CMK (cell line): ENCODE measurements around the gene ACACA.
"Not testable (repeated sequence)": the region's sequence is repeated elsewhere in the genome, so short reads cannot be mapped to it uniquely, and the experiment has no call there.

Source experiments
- DNase-seq: peaks from one replicate; pipeline ENCODE4 v3.0.0-alpha.2; 2010; ENCODE audit warnings: low read depth

ACACA gene

DNA sequence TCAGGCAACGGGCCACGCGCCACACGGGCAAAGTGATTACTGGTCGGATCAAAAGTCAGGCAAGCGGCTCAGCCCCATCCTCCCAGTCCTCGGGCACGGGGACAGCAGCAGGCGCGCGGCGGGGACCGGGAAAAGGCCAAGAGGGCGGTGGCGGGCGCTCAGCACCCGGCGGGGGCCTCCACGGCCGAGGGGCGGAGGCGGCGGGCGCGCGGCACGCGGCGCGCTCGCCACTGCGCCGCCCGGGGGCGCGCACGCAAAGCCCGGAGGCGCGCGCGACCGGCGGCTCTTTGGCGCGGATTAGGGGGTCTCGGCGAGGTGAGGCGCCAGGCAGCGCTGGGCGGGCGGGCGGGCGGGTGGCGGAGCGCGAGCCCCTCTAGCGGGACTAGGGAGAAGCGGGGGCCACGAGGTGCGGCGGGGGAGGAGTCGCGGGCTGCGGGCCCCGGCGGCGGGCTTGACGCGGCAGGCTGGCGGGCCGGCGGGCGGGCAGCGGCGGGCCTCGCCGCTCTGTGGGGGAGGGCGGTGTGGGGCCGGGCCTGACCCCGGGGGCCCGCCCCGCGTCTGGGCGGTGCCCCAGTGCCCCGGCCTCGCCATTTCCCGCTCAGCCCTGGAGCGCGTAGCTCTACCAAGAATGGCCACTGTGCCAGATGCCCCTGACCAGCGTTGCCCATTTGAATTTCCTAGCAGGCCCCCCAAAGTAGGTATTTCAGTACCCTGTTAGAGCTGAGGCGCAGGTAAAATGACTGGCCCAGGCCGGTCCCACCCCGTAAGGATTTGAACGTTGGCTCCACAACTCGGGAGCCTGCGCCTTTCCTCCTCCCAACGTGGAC is at the start of gene ACACA, which contains the start of gene TADA2A:
TSS of gene ACACA (minus strand) at position 202 of the 827 bp plus-strand sequence. CDS start 537 bp downstream, outside the sequence.
TSS of gene TADA2A (plus strand) at position 252 of the 827 bp plus-strand sequence. CDS start 4,480 bp downstream, outside the sequence.
- DNase-seq: peak; percentile 59

DNA sequence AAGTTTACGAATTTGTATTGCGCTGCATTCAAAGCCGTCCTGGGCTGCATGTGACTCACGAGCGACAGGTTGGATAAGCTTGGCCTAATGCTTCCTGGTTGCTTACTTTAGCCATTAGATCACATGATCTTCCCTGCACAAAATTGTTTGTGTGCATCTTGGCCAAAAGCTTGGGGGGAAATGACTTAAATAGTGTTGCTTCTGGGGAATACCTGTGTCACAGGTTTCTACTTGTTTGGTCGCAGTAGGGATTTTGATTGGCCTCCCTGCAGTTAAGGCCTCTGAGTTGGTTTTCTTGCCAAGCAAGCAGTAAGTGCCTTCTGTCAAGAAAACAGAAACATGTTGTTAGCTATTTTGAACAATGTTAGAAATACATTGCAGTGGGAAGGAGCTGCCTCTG is 43.5 kb upstream of the ACACA start:
- no peak for DNase-seq

DNA sequence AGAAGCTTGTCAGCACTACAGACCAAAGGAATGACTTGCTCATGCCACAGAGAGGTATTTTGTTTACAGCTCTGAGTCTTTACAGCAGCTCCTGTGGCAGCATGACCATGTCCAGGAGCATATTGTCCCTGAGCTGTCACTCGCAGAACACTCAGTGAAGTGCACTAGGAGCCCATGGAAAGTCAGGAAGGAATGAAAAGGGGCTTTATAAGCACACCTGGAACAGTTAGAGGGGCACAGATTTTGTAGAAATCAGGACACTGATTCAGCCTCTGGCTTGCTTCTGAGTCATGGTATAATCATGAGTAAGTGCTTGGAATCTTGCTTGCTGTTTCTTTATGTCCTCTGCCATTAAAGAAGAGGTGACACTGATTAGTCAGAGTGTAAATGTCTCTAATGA is 41.0 kb upstream of the ACACA start:
- no peak for DNase-seq

GRCh38 chr17:37446027-37446426 is 39.4 kb upstream of the ACACA start:
- no peak for DNase-seq

DNA sequence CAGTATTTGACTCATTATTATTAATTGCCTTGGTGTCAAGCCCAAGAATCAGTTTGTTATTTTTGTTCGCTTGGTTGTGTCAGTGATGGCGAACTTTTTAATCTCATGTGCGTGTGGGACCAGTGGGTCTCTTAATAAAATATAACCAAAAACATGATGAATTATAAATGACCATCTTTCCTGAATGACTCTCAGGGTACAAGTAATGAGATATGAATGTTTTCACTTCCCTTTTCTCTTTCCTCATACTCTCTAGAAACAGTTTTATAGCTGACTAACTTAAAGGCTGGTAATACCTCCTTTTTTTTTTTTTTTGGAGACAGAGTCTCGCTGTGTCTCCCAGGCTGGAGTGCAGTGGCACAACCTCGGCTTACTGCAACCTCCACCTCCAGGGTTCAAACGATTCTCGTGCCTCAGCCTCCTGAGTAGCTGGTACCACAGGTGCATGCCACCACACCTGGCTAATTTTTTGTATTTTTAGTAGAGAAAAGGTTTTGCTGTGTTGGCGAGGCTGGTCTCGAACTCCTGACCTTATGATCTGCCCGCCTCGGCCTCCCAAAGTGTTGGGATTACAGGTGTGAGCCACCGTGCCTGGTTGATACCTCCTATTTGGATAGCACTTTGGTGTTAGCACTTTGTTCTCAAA is 34.9 kb upstream of the ACACA start:
- DNase-seq: not testable (repeated sequence)

DNA sequence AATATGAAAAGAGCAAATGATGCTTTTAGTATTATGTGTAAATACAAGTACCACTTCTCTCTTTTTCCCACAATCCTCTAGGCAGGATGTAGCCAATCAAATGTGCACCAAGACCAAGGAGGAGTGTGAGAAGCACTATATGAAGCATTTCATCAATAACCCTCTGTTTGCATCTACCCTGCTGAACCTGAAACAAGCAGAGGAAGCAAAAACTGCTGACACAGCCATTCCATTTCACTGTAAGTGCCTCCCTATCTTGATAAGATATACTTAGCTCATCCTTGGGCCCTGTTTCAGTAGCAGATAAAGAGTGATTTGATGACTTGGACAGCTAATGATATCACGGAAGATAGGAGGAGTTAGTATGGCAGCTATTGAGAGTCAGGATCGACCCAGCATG is 33.8 kb upstream of the ACACA start:
- no peak for DNase-seq

- no peak for DNase-seq
Measured at GRCh38 chr17:37438141-37438540, 31.5 kb upstream of the ACACA start.

GRCh38 chr17:37432671-37433070 is 26.0 kb upstream of the ACACA start:
- DNase-seq: no peak

DNA sequence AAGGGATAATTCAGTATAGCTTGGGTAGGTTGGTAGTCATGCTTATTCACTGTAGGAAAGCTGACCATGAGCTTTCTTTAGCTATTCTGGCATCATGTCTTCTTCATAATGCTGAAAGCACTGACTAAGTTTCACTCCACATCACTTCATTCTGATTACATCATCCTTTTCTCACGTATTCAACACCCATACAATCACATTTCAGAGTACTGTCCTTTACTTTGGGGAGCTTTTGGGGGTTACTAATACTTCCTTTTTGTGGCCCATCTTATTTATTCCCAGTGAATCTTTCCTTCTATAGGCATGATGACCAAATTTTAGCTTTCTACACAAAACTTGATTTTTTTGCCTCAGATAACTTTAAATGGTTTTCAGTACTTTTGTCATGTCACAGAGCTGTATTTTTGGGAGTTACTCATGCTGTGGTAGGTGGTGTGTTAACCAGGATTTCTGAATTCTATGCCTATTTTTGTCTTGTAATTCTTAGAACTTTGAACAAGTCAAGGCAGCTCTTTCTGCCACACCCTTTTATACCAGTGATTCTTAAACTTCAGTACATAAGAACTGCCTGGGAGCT is 23.5 kb upstream of the ACACA start:
- no peak for DNase-seq

DNA sequence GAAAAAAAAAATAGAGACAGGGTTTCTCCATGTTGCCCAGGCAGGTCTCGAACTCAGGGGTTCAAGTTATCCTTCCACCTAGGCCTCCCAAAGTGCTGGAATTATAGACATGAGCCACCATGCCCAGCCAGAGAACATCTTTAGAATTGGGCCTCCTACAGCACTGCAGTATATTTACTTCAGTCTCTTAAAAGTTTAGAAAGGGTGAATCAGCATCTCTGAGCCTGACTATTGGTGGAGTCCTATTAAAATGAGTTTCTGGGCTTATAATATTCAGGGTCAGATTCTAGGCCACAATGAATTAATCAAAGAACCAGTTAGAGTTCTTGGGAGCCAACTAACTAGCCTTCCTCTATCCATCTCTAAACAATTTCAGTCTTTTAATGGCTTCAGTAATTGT is 22.8 kb upstream of the ACACA start:
- DNase-seq: no peak

DNA sequence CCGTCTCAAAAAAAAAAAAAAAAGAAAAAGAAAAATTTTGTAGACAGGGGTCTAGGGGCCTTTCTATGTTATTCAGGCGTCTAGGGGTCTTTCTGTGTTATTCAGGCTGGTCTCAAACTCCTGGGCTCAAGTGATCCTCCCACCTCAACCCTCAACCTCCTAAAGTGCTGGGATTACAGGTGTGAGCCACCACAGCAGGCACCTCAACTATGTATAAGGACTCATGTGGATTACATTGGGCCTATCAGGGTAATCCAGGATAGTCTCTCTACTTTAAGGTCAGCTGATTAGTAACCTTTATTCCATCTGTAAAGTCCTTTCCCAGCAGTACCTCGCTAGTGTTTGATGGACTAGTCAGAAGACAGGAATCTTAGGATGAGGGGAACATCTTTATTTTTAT is 22.4 kb upstream of the ACACA start:
- no peak for DNase-seq

DNA sequence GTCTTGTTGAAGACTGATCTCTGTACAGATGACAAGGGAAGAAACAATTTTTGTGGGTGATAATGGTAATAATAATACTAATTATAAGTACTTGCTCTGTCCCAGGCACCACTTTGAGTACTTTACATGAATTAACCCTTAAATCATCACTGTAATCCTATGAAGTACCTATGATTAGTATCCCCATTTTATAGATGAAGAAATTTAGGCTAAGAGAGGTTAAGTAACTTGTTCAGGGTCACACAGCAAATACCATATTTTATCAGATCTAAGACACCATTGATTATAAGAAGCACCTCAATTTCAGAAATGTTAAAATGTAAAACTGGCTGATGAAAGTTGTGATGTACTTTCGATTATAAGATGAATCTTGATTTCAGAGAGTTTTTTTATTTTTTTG is 18.6 kb upstream of the ACACA start:
- no peak for DNase-seq

GRCh38 chr17:37422971-37423625 is 16.5 kb upstream of the ACACA start:
- no peak for DNase-seq

- DNase-seq: no peak
Measured at GRCh38 chr17:37417852-37418251, 11.2 kb upstream of the ACACA start.

GRCh38 chr17:37413875-37414519 is 7.4 kb upstream of the ACACA start:
- no peak for DNase-seq

DNA sequence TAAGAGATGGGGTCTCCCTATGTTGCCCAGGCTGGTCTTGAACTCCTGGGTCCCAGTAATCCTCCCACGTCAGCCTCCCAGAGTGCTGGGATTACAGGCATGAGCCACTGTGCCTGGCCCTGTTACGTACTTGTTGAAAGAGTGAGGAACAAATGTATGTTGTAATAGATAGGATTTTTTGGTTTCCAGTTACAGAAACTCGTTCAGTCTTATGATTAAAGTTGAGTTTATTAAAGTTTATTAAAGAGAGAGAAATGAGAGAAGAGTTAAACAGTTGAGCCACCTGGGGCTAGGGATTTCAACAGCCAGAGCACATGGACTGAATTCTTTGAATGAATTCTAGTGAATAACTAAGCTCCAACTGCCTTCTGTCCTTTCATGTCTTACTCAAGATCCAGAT is 3.7 kb upstream of the ACACA start:
- DNase-seq: no peak

DNA sequence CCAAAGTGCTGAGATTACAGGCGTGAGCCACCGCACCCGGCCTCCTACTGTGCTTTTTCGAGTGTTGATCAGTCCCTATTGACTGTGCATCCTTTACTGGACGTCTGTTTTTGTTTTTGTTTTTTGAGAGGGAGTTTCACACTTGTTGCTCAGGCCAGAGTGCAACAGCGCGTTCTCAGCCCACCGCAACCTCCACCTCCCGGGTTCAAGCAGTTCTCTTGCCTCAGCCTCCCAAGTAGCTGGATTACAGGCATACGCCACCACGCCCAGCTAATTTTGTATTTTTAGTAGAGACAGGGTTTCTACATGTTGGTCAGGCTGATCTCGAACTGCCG is 1.5 kb upstream of the ACACA start:
- DNase-seq: not testable (repeated sequence)

DNA sequence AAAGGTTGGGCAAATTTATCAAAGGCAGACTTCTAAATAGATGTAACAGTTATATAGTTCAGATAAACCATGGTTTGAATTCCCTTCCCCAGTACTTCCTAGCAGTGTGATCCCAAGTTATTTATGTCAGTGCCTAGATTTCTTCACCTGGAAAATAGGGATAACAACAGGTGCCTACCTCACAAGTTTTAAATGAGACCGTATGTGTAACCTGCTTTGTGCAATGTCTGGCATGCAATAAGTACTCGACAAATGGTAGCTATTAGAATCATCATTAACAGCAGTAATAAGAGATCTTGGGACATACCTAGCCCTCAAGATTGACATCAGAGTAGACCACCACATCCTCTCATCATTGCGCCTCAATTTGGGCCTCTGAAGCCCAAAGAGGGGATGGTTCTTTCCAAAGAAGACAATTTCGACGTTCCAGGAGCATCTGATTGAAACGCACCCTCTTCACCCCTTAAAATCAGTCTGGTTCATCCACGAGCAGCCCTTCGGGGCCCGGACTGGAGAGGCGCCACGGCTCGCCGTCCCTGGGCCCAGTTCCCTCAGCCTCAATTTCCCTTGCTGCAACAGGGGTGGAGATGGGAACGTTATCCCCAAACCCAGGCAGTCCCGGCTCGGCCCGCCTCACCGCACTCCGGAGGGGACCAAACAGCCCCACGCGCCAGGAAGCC is 541 bp downstream of the ACACA start:
- no peak for DNase-seq

DNA sequence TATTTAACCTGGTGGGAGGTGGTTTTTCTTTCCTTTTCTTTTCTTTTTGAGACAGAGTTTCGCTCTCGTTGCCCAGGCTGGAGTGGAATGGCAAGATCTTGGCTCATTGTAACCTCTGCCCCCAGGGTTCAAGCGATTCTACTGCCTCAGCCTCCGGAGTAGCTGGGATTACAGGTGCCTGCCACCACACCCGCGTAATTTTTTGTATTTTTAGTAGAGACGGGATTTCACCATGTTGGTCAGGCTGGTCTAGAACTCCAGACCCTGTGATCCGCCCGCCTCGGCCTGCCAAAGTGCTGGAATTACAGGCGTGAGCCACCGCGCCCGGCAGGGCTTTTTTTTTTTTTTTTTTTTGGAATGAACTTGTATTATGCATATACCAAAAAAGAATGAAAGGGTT is 1.1 kb downstream of the ACACA start:
- not testable (repeated sequence) for DNase-seq

DNA sequence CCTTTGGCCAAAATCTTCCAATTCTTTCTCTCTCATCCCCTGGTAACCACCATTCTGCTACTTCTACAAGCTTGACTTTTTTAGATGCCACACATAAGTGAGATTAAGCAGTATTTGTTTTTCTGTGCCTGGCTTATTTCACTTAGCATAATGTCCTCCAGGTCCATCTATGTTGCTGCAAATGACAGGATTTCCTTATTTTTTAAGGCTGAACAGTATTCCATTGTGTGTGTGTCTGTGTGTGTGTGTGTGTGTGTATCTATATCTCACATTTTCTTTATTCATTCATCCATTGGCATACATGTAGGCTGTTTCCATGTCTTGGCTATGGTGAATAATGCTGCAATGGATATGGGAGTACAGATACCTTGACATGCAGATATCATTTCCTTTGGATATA is 6.1 kb downstream of the ACACA start:
- DNase-seq: no peak

DNA sequence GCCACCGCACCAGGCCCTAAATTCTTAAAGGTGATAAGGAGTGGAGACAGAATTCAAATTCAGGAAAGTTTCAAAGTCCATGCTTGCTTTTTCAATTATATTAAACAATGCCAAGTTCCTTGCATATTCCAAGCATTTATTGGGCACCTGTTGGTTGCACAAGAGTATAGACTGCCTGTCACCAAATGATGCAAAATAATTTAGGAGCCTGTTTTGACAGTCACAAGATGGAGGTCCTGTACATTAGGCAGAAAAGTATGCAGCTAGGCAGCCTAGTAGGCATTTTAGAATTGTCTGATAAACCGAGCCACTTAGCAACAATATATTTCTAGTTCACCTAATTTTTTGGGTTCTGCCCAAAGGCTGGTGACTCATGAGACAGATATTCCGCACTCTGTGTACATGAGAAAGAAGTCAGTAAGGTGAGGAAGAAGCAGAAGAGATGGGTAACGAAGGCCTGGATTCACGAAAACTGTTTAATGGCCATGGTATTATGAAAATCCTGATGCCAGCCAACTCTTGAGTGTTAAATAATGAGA is 7.3 kb downstream of the ACACA start:
- no peak for DNase-seq
